ENCODE data around the gene ZBTB37. TPM values are rescaled to one million over a fixed set of nuclear protein-coding genes. Genes with fewer than 3 reads are reported as not detected.
"Not testable (repeated sequence)": the region's sequence is repeated elsewhere in the genome, so short reads cannot be mapped to it uniquely, and the experiment has no call there.

ZBTB37 gene
- polyA plus RNA-seq, 1 donor, result 4.1 TPM

- Histone ChIP-seq H3K36me3 (ENCODE audit: control insufficient read depth, insufficient read depth, low read length) (peaks cover 50% of the 10 kb centered on the region), H3K27ac (ENCODE audit: low read length) (no peak overlapping the region), H3K4me3 (ENCODE audit: low read length) (no peak overlapping the region), H3K4me1 (ENCODE audit: control insufficient read depth, insufficient read depth, low read length) (no peaks in the 10 kb centered on the region), H3K9me3 (ENCODE audit: control insufficient read depth, low read depth, low read length) (no peaks in the 10 kb centered on the region), H3K27me3 (ENCODE audit: control insufficient read depth, insufficient read depth, low read length) (no peaks in the 10 kb centered on the region)
- WGBS (ENCODE audit: insufficient coverage, low lambda C conversion rate), result 100% methylated on average over 1 of the region's 2 CpGs
- DNase-seq, result no peak
Measured at GRCh38 chr1:173856903-173857302, 11.3 kb upstream of the ZBTB37 start.

GRCh38 chr1:173857363-173857917, 10.7 kb upstream of the ZBTB37 start:
- no peaks in the 10 kb centered on the region for H3K4me1 ChIP-seq (ENCODE audit: control insufficient read depth, insufficient read depth, low read length)

GRCh38 chr1:173859547-173859946, 8.6 kb upstream of the ZBTB37 start:
- H3K36me3 ChIP-seq (ENCODE audit: control insufficient read depth, insufficient read depth, low read length), result peaks cover 54% of the 10 kb centered on the region
- H3K27ac ChIP-seq (ENCODE audit: low read length), result not testable (repeated sequence)

More at GRCh38 chr1:173857363-173857917, 10.7 kb upstream of the ZBTB37 start:
- Histone ChIP-seq H3K9me3 (ENCODE audit: control insufficient read depth, low read depth, low read length) (no peaks in the 10 kb centered on the region), H3K27me3 (ENCODE audit: control insufficient read depth, insufficient read depth, low read length) (no peaks in the 10 kb centered on the region), H3K4me3 (ENCODE audit: low read length) (no peak overlapping the region), H3K27ac (ENCODE audit: low read length) (no peak overlapping the region), H3K36me3 (ENCODE audit: control insufficient read depth, insufficient read depth, low read length) (peaks cover 51% of the 10 kb centered on the region)
- WGBS (ENCODE audit: insufficient coverage, low lambda C conversion rate), result 82% methylated on average over 3 of the region's 4 CpGs
- DNase-seq, result no peak

GRCh38 chr1:173860065-173860464, 8.1 kb upstream of the ZBTB37 start:
- no peak for DNase-seq
- Histone ChIP-seq H3K36me3 (ENCODE audit: control insufficient read depth, insufficient read depth, low read length) (peaks cover 59% of the 10 kb centered on the region), H3K9me3 (ENCODE audit: control insufficient read depth, low read depth, low read length) (no peaks in the 10 kb centered on the region), H3K4me1 (ENCODE audit: control insufficient read depth, insufficient read depth, low read length) (no peaks in the 10 kb centered on the region), H3K4me3 (ENCODE audit: low read length) (no peak overlapping the region), H3K27ac (ENCODE audit: low read length) (no peak overlapping the region), H3K27me3 (ENCODE audit: control insufficient read depth, insufficient read depth, low read length) (no peaks in the 10 kb centered on the region)
- 100% methylated on average over 1 of the region's 1 CpG for WGBS (ENCODE audit: insufficient coverage, low lambda C conversion rate)

More at GRCh38 chr1:173859547-173859946, 8.6 kb upstream of the ZBTB37 start:
- H3K9me3 ChIP-seq (ENCODE audit: control insufficient read depth, low read depth, low read length); DNase-seq; H3K4me1 ChIP-seq (ENCODE audit: control insufficient read depth, insufficient read depth, low read length); H3K27me3 ChIP-seq (ENCODE audit: control insufficient read depth, insufficient read depth, low read length); H3K4me3 ChIP-seq (ENCODE audit: low read length): not testable (repeated sequence)
- 80% methylated on average over 1 of the region's 5 CpGs for WGBS (ENCODE audit: insufficient coverage, low lambda C conversion rate)

GRCh38 chr1:173861731-173862145, 6.4 kb upstream of the ZBTB37 start:
- Histone ChIP-seq H3K4me1 (ENCODE audit: control insufficient read depth, insufficient read depth, low read length) (peaks cover 4% of the 10 kb centered on the region), H3K36me3 (ENCODE audit: control insufficient read depth, insufficient read depth, low read length) (peaks cover 62% of the 10 kb centered on the region), H3K4me3 (ENCODE audit: low read length) (no peak overlapping the region), H3K27me3 (ENCODE audit: control insufficient read depth, insufficient read depth, low read length) (no peaks in the 10 kb centered on the region), H3K9me3 (ENCODE audit: control insufficient read depth, low read depth, low read length) (no peaks in the 10 kb centered on the region), H3K27ac (ENCODE audit: low read length) (no peak overlapping the region)
- DNase-seq, result no peak
- 93% methylated on average over 3 of the region's 7 CpGs for WGBS (ENCODE audit: insufficient coverage, low lambda C conversion rate)

- WGBS (ENCODE audit: insufficient coverage, low lambda C conversion rate), result 100% methylated on average over 1 of the region's 13 CpGs
- DNase-seq; H3K27me3 ChIP-seq (ENCODE audit: control insufficient read depth, insufficient read depth, low read length); H3K27ac ChIP-seq (ENCODE audit: low read length); H3K4me3 ChIP-seq (ENCODE audit: low read length); H3K9me3 ChIP-seq (ENCODE audit: control insufficient read depth, low read depth, low read length); H3K4me1 ChIP-seq (ENCODE audit: control insufficient read depth, insufficient read depth, low read length): not testable (repeated sequence)
- H3K36me3 ChIP-seq (ENCODE audit: control insufficient read depth, insufficient read depth, low read length), result peaks cover 59% of the 10 kb centered on the region
Measured at GRCh38 chr1:173862146-173862768, 5.9 kb upstream of the ZBTB37 start.

- Histone ChIP-seq H3K9me3 (ENCODE audit: control insufficient read depth, low read depth, low read length) (no peaks in the 10 kb centered on the region), H3K4me3 (ENCODE audit: low read length) (no peak overlapping the region), H3K27ac (ENCODE audit: low read length) (no peak overlapping the region), H3K4me1 (ENCODE audit: control insufficient read depth, insufficient read depth, low read length) (peaks cover 5% of the 10 kb centered on the region), H3K36me3 (ENCODE audit: control insufficient read depth, insufficient read depth, low read length) (peaks cover 56% of the 10 kb centered on the region), H3K27me3 (ENCODE audit: control insufficient read depth, insufficient read depth, low read length) (no peaks in the 10 kb centered on the region)
- 53% methylated on average over 3 of the region's 8 CpGs for WGBS (ENCODE audit: insufficient coverage, low lambda C conversion rate)
- no peak for DNase-seq
Measured at GRCh38 chr1:173862769-173863223, 5.4 kb upstream of the ZBTB37 start.

GRCh38 chr1:173863224-173864161, 4.7 kb upstream of the ZBTB37 start:
- H3K36me3 ChIP-seq (ENCODE audit: control insufficient read depth, insufficient read depth, low read length), result peaks cover 52% of the 10 kb centered on the region
- DNase-seq, result no peak
- H3K4me1 ChIP-seq (ENCODE audit: control insufficient read depth, insufficient read depth, low read length), result peaks cover 5% of the 10 kb centered on the region
- no peak overlapping the region for H3K4me3 ChIP-seq (ENCODE audit: low read length)
- no peak overlapping the region for H3K27ac ChIP-seq (ENCODE audit: low read length)
- no peaks in the 10 kb centered on the region for H3K27me3 ChIP-seq (ENCODE audit: control insufficient read depth, insufficient read depth, low read length)
- no peaks in the 10 kb centered on the region for H3K9me3 ChIP-seq (ENCODE audit: control insufficient read depth, low read depth, low read length)

- H3K27ac ChIP-seq (ENCODE audit: low read length), result no peak overlapping the region
- peaks cover 48% of the 10 kb centered on the region for H3K36me3 ChIP-seq (ENCODE audit: control insufficient read depth, insufficient read depth, low read length)
- DNase-seq, result no peak
- peaks cover 6% of the 10 kb centered on the region for H3K4me1 ChIP-seq (ENCODE audit: control insufficient read depth, insufficient read depth, low read length)
- no peaks in the 10 kb centered on the region for H3K27me3 ChIP-seq (ENCODE audit: control insufficient read depth, insufficient read depth, low read length)
- H3K9me3 ChIP-seq (ENCODE audit: control insufficient read depth, low read depth, low read length), result no peaks in the 10 kb centered on the region
- no peak overlapping the region for H3K4me3 ChIP-seq (ENCODE audit: low read length)
- WGBS (ENCODE audit: insufficient coverage, low lambda C conversion rate), result no CpG with 5 or more reads among the region's 5 CpGs
Measured at GRCh38 chr1:173864179-173864867, 3.9 kb upstream of the ZBTB37 start.
